HEK293 (cell line): ENCODE measurements around the gene EPHB1.

Experiments
- CTCF ChIA-PET: fragments of 350-600 bp; formaldehyde crosslinking; extraction: SDS; loops from one replicate; lab custom pipeline; 2021; ENCODE audit warnings: antibody characterized with exemption; lab: Yijun Ruan, JAX
- POLR2A ChIA-PET: fragments of 300-600 bp; formaldehyde crosslinking; extraction: SDS; loops from one replicate; lab custom pipeline; 2020; ENCODE audit warnings: antibody characterized with exemption, inconsistent platforms; lab: Yijun Ruan, JAX
- H3K27ac ChIP-seq: fragments of 200-500 bp; sonication (Bioruptor generic); 2 replicates; pipeline ENCODE4 v1.5.1; 2014; ENCODE audit warnings: low read depth, low read length, control low read depth, inconsistent platforms; ENCODE audit errors: extremely low read depth
- H3K36me3 ChIP-seq, 2 experiments: fragments of 200-500 bp in 1 of 2; sonication (Bioruptor generic) in 1 of 2; 1 replicate in 1 of 2; 2 replicates in 1 of 2; pipeline ENCODE4 v1.5.1; 2014 to 2017; ENCODE audit warnings: inconsistent platforms in 2 of 2, low read length in 2 of 2; ENCODE audit not compliant: control insufficient read depth in 2 of 2, insufficient read depth in 1 of 2
- H3K4me1 ChIP-seq: fragments of 200-500 bp; sonication (Bioruptor generic); 2 replicates; pipeline ENCODE4 v1.5.1; 2014; ENCODE audit warnings: mild to moderate bottlenecking, low read length, inconsistent platforms; ENCODE audit not compliant: control insufficient read depth, insufficient read depth
- H3K4me3 ChIP-seq: 2 replicates; pipeline ENCODE4 v1.5.1; 2011; ENCODE audit warnings: low read depth, mild to moderate bottlenecking, control low read depth, low read length, moderate library complexity
- H3K9me3 ChIP-seq: fragments of 200-500 bp; sonication (Bioruptor generic); 2 replicates; pipeline ENCODE4 v1.5.1; 2014; ENCODE audit warnings: low read depth, low read length, inconsistent platforms; ENCODE audit not compliant: control insufficient read depth, insufficient read depth
- KLF7 ChIP-seq: fragments of 450-650 bp; formaldehyde crosslinking; IDR thresholded peaks from 2 replicates; pipeline ENCODE4 v1.5.1; 2016; ENCODE audit warnings: missing biosample characterization, missing genetic modification characterization, borderline replicate concordance
- KLF8 ChIP-seq: fragments of 450-650 bp; formaldehyde crosslinking; IDR thresholded peaks from 2 replicates; pipeline ENCODE4 v1.5.1; 2016; ENCODE audit warnings: missing biosample characterization, missing genetic modification characterization
- SCRT1 ChIP-seq: fragments of 450-650 bp; formaldehyde crosslinking; IDR thresholded peaks from 2 replicates; pipeline ENCODE4 v1.5.1; 2016; ENCODE audit warnings: missing biosample characterization, missing genetic modification characterization, borderline replicate concordance
- SCRT2 ChIP-seq: fragments of 450-650 bp; formaldehyde crosslinking; IDR thresholded peaks from 2 replicates; pipeline ENCODE4 v1.5.1; 2016; ENCODE audit warnings: missing biosample characterization, missing genetic modification characterization
- ZEB2 ChIP-seq: fragments of 450-650 bp; formaldehyde crosslinking; IDR thresholded peaks from 2 replicates; pipeline ENCODE4 v1.5.1; 2016; ENCODE audit warnings: missing biosample characterization, missing genetic modification characterization
- ZFP69B ChIP-seq: fragments of 450-650 bp; formaldehyde crosslinking; IDR thresholded peaks from 2 replicates; pipeline ENCODE4 v1.5.1; 2016; ENCODE audit warnings: missing biosample characterization, missing genetic modification characterization
- ZIC2 ChIP-seq: fragments of 450-650 bp; formaldehyde crosslinking; IDR thresholded peaks from 2 replicates; pipeline ENCODE4 v1.5.1; 2016; ENCODE audit warnings: missing biosample characterization, missing genetic modification characterization
- ZNF132 ChIP-seq: fragments of 450-650 bp; formaldehyde crosslinking; IDR thresholded peaks from 2 replicates; pipeline ENCODE4 v1.5.1; 2017; ENCODE audit warnings: missing biosample characterization, missing genetic modification characterization, borderline replicate concordance
- ZNF239 ChIP-seq: fragments of 450-650 bp; formaldehyde crosslinking; IDR thresholded peaks from 2 replicates; pipeline ENCODE4 v1.5.1; 2016; ENCODE audit warnings: missing biosample characterization, missing genetic modification characterization
- ZNF354C ChIP-seq: fragments of 450-650 bp; formaldehyde crosslinking; IDR thresholded peaks from 2 replicates; pipeline ENCODE4 v1.5.1; 2016; ENCODE audit warnings: missing biosample characterization, missing genetic modification characterization, low read depth, borderline replicate concordance
- ZNF473 ChIP-seq: fragments of 450-650 bp; formaldehyde crosslinking; IDR thresholded peaks from 2 replicates; pipeline ENCODE4 v1.5.1; 2017; ENCODE audit warnings: missing biosample characterization, missing genetic modification characterization
- ZNF548 ChIP-seq: fragments of 450-650 bp; formaldehyde crosslinking; IDR thresholded peaks from 2 replicates; pipeline ENCODE4 v1.5.1; 2016; ENCODE audit warnings: missing biosample characterization, missing genetic modification characterization
- ZNF561 ChIP-seq: fragments of 450-650 bp; IDR thresholded peaks from 2 replicates; pipeline ENCODE4 v1.5.1; 2018; ENCODE audit warnings: missing biosample characterization, missing genetic modification characterization, borderline replicate concordance
- ZNF664 ChIP-seq: fragments of 450-650 bp; formaldehyde crosslinking; IDR thresholded peaks from 2 replicates; pipeline ENCODE4 v1.5.1; 2016; ENCODE audit warnings: missing biosample characterization, missing genetic modification characterization
- ZNF701 ChIP-seq: fragments of 450-650 bp; formaldehyde crosslinking; IDR thresholded peaks from 2 replicates; pipeline ENCODE4 v1.5.1; 2016; ENCODE audit warnings: missing biosample characterization, missing genetic modification characterization
- ZSCAN16 ChIP-seq: fragments of 450-650 bp; formaldehyde crosslinking; IDR thresholded peaks from 2 replicates; pipeline ENCODE4 v1.5.1; 2016; ENCODE audit warnings: missing biosample characterization, missing genetic modification characterization
- ZSCAN23 ChIP-seq: fragments of 450-650 bp; formaldehyde crosslinking; IDR thresholded peaks from 2 replicates; pipeline ENCODE4 v1.5.1; 2016; ENCODE audit warnings: missing biosample characterization, missing genetic modification characterization
- TF ChIP-seq, protein P1 (sequence below): fragments of 450-650 bp; formaldehyde crosslinking; IDR thresholded peaks from 2 replicates; pipeline ENCODE4 v1.5.1; 2016; ENCODE audit warnings: missing biosample characterization, missing genetic modification characterization
- TF ChIP-seq, protein P2 (sequence below): fragments of 450-650 bp; formaldehyde crosslinking; IDR thresholded peaks from 2 replicates; pipeline ENCODE4 v1.5.1; 2016; ENCODE audit warnings: missing biosample characterization, missing genetic modification characterization
- TF ChIP-seq, protein P3 (sequence below): fragments of 450-650 bp; IDR thresholded peaks from 2 replicates; pipeline ENCODE4 v1.5.1; 2018; ENCODE audit warnings: missing biosample characterization, missing genetic modification characterization
- TF ChIP-seq, protein P4 (sequence below): fragments of 450-650 bp; formaldehyde crosslinking; conservative IDR thresholded peaks from 2 replicates; pipeline ENCODE4 v1.5.1; 2016; ENCODE audit warnings: low read depth, missing biosample characterization, missing genetic modification characterization

The EPHB1 gene

DNA sequence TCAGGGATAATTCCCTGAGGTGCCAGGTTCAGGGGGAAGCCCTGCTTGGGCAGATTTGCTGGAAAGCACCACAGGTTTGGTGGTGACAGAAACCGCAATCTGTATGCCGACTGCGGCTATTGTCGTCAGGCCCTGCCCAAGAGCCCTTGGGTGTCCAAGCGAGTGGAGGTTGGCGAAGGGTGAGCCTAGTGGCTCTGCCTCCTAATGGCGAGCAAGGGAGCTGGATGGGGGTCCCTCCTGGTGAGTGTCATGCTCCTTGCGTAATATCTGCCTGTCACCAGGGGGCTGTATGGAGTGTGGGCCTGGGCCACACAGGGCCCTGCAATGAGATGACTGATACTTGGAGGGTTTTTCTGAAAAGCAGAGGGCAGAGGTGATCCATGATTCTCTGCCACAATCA lies 101.6 kb downstream of the EPHB1 start:
- Histone ChIP-seq H3K27ac (no peak overlapping the region), H3K4me3 (no peak overlapping the region), H3K9me3 (no peaks in the 10 kb centered on the region), H3K4me1 (no peaks in the 10 kb centered on the region), H3K36me3 (no peaks in the 10 kb centered on the region)
- POLR2A ChIA-PET, result no interaction called here
- no peak for TF ChIP-seq ZIC2 (tag by site-specific recombination)
- TF ChIP-seq ZNF548 (tag by site-specific recombination), result no peak
- TF ChIP-seq ZEB2, result no peak
- TF ChIP-seq KLF8 (tag by site-specific recombination), result no peak
- TF ChIP-seq ZNF664 (tag by site-specific recombination), result no peak
- TF ChIP-seq, protein P1, sequence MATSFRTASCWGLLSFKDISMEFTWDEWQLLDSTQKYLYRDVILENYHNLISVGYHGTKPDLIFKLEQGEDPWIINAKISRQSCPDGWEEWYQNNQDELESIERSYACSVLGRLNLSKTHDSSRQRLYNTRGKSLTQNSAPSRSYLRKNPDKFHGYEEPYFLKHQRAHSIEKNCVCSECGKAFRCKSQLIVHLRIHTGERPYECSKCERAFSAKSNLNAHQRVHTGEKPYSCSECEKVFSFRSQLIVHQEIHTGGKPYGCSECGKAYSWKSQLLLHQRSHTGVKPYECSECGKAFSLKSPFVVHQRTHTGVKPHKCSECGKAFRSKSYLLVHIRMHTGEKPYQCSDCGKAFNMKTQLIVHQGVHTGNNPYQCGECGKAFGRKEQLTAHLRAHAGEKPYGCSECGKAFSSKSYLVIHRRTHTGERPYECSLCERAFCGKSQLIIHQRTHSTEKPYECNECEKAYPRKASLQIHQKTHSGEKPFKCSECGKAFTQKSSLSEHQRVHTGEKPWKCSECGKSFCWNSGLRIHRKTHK (tag by site-specific recombination), result no peak
- TF ChIP-seq, protein P2, sequence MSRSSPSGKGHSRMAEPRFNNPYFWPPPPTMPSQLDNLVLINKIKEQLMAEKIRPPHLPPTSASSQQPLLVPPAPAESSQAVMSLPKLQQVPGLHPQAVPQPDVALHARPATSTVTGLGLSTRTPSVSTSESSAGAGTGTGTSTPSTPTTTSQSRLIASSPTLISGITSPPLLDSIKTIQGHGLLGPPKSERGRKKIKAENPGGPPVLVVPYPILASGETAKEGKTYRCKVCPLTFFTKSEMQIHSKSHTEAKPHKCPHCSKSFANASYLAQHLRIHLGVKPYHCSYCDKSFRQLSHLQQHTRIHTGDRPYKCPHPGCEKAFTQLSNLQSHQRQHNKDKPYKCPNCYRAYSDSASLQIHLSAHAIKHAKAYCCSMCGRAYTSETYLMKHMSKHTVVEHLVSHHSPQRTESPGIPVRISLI, result no peak
- no peak for TF ChIP-seq KLF7 (tag by site-specific recombination)
- TF ChIP-seq ZNF701 (tag by site-specific recombination), result no peak
- no peak for TF ChIP-seq ZSCAN16 (tag by site-specific recombination)
- no peak for TF ChIP-seq SCRT2 (tag by site-specific recombination)
- CTCF ChIA-PET, result interaction anchor here (1.0 kb wide), 1 partner anchor 607 kb away, joined by 4 read pairs; no protein-coding TSS in a partner anchor

DNA sequence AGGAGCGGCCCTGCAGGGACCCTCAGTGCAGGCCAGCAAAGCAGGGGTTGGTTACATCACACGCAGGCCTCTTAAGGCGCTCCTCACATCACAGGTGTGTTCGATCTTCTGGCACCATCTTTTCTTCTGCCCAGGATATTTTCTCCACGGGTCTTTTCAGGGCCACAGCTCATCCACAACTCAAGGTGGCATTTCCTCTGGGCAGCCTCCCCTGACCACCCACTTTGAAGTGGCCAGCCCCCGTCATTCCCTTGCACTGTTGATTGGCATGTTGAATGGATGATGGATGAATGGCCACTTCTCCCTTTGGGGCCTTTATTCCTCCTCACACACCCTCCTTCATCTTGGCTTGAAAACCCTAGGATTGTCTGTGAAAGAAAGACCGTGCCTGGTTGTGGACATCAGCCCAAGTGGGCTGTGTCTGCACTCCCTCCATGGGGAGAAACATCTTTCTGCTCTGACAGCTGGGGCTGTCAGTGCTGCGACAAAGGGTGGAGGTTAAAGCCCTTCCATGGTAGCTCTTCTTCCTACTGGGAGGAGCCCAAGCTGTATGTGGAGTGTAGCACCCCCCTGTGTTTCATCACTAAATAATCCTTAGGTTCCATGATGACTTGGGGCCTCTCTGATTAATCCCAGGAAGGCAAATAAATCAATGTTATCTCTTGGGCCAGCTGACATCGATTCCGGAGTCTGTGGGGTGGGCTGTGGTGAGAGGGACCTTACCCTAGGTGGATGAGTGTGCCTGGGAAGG lies 102.5 kb downstream of the EPHB1 start:
- H3K36me3 ChIP-seq, result no peaks in the 10 kb centered on the region
- TF ChIP-seq, protein P3, sequence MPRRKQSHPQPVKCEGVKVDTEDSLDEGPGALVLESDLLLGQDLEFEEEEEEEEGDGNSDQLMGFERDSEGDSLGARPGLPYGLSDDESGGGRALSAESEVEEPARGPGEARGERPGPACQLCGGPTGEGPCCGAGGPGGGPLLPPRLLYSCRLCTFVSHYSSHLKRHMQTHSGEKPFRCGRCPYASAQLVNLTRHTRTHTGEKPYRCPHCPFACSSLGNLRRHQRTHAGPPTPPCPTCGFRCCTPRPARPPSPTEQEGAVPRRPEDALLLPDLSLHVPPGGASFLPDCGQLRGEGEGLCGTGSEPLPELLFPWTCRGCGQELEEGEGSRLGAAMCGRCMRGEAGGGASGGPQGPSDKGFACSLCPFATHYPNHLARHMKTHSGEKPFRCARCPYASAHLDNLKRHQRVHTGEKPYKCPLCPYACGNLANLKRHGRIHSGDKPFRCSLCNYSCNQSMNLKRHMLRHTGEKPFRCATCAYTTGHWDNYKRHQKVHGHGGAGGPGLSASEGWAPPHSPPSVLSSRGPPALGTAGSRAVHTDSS, result no peak
- no peak for TF ChIP-seq ZNF239 (tag by site-specific recombination)
- TF ChIP-seq, all 188 proteins: peak for 0
- Histone ChIP-seq H3K27ac (no peak overlapping the region), H3K4me1 (no peaks in the 10 kb centered on the region), H3K9me3 (no peaks in the 10 kb centered on the region), H3K4me3 (no peak overlapping the region)
- CTCF ChIA-PET, result no interaction called here
- POLR2A ChIA-PET, result no interaction called here

DNA sequence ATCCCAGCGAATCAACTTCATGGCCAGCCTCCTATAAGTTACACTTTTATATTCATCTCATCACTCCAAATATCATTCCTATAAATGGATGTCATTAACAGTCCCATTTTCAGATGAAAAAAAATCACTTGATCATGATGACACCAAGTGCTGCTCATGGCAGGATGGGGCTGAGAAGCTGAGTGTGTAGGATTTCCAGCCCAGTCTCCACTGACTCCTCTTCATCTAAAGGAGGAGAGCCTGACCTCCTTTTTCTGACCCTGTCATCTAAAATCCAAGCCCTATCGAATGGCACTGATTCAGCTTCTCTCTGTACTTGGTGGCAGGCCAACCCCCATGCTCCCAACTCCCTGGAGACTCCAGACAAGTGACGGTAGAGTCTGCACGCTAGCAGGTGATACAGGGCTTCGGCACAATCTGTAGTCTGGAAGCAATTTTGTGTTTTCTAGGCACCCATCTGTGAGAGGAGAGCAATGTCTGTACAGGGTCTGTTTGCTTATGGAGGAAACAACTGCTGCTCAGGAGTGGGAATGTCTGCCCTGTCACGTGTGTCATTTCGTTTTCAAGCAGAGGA lies 103.2 kb downstream of the EPHB1 start:
- Histone ChIP-seq H3K4me1 (no peaks in the 10 kb centered on the region), H3K36me3 (no peaks in the 10 kb centered on the region), H3K4me3 (no peak overlapping the region), H3K27ac (no peak overlapping the region), H3K9me3 (no peaks in the 10 kb centered on the region)
- POLR2A ChIA-PET, result no interaction called here
- CTCF ChIA-PET, result no interaction called here
- TF ChIP-seq, protein P4, sequence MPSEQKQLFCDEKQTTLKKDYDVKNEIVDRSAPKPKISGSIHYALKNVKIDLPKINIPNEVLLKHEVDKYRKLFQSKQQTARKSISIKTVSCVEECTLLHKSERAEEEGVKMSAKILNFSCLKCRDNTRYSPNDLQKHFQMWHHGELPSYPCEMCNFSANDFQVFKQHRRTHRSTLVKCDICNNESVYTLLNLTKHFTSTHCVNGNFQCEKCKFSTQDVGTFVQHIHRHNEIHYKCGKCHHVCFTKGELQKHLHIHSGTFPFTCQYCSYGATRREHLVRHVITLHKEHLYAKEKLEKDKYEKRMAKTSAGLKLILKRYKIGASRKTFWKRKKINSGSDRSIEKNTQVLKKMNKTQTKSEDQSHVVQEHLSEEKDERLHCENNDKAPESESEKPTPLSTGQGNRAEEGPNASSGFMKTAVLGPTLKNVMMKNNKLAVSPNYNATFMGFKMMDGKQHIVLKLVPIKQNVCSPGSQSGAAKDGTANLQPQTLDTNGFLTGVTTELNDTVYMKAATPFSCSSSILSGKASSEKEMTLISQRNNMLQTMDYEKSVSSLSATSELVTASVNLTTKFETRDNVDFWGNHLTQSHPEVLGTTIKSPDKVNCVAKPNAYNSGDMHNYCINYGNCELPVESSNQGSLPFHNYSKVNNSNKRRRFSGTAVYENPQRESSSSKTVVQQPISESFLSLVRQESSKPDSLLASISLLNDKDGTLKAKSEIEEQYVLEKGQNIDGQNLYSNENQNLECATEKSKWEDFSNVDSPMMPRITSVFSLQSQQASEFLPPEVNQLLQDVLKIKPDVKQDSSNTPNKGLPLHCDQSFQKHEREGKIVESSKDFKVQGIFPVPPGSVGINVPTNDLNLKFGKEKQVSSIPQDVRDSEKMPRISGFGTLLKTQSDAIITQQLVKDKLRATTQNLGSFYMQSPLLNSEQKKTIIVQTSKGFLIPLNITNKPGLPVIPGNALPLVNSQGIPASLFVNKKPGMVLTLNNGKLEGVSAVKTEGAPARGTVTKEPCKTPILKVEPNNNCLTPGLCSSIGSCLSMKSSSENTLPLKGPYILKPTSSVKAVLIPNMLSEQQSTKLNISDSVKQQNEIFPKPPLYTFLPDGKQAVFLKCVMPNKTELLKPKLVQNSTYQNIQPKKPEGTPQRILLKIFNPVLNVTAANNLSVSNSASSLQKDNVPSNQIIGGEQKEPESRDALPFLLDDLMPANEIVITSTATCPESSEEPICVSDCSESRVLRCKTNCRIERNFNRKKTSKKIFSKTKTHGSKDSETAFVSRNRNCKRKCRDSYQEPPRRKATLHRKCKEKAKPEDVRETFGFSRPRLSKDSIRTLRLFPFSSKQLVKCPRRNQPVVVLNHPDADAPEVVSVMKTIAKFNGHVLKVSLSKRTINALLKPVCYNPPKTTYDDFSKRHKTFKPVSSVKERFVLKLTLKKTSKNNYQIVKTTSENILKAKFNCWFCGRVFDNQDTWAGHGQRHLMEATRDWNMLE (tag by site-specific recombination), result no peak
- no peak for TF ChIP-seq ZNF561 (tag by site-specific recombination)
- no peak for TF ChIP-seq ZNF473 (tag by site-specific recombination)
- no peak for TF ChIP-seq ZNF132 (tag by site-specific recombination)
- TF ChIP-seq ZFP69B (tag by site-specific recombination), result no peak
- TF ChIP-seq ZSCAN23, result no peak
- no peak for TF ChIP-seq SCRT1 (tag by site-specific recombination)
- TF ChIP-seq ZNF354C (tag by site-specific recombination), result no peak
